G401 (cell line): Measurements from ENCODE around the gene FLACC1. TPM values are rescaled to one million over a fixed set of nuclear protein-coding genes. Genes with fewer than 3 reads are reported as not detected.
"Not testable (repeated sequence)": the region's sequence is repeated elsewhere in the genome, so short reads cannot be mapped to it uniquely, and the experiment has no call there.

Source experiments
- DNase-seq: peaks from one replicate; pipeline ENCODE4 v3.0.0-alpha.2; 2015; ENCODE audit warnings: low spot score
- in situ Hi-C: cut with HindIII; loops from 2 replicates; pipeline ENCODE4 v1.10.0; 2016; ENCODE audit warnings: low sequenced_read_pairs, mixed read lengths
- total RNA-seq: library from RNA; depleted of rRNA; stranded (reverse); fragments of >200 nt; shearing (Covaris generic); gene quantifications from 2 replicates; pipeline ENCODE4 v1.2.3, GENCODE V29; 2014; rRNA removed

The FLACC1 gene, protein sequence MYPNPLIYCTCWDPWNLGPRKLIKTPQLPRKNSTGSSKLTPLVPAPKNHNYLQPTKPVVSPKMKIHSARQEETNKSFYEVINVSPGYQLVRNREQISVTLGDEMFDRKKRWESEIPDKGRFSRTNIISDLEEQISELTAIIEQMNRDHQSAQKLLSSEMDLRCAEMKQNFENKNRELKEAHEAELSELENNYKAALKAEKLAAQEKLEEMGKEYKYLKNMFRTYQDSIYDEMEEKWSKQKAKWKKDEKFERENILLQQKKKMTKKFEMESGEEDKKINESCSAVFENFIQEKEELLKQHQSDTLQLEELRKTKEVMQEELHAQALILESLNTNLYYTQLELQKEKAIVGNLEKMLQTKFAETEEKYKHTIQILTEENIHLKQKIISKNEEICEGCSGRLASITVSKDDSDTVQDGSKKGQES
- 0.24 and 1.5 TPM in 2 replicates for total RNA-seq

DNA sequence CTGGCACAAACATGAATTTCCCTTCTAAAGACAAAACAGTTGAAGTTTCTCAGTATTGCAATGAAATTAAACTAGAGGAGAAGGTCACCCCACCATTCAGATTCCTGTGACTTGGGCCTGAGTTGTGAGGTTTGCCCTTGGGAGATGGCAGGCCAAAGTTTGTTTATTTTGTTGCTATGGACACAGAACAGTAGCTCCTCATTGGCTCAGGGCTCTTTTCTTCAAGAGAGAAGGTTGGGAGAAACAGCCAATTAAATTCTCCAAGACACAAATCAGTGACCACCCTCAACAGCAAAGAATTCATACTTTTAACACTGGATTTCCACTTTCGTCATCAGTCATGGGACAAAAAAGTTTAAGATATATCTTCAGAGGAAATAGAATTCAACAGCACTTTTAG lies at the start of gene FLACC1:
TSS of gene FLACC1 (minus strand) at position 125 of the 400 bp plus-strand sequence. CDS start 5,941 bp downstream, outside the sequence.
- peak; percentile 8 for DNase-seq
- in situ Hi-C loops = no loop called here

DNA sequence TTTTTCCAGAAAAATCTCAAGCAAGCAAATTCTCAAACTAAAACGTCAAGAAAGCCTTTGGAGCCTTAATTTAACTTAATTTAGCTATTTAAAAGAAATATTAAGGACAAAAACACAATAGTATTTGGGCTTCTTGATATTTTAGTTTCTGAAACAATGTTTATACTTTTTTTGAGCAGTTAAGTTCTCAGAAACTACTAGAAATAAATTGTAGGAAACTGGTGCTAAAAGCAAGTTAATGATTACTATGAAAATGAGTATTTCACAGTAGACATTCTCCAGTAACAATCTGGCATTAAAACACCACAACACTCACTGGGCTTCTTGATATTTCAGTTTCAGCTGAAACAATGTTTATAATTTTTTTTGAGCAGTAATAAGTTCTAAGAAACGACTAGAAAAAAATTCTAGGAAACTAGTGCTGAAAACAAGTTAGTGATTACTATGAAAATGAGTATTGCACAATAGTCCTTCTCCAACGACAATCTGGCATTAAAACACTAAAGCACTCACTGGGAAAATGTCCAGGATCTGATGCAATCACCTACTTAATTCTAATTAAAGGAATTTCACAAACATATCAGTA lies 49.0 kb upstream of the FLACC1 start:
- in situ Hi-C loops = no loop called here
- DNase-seq = peak; percentile 60

DNA sequence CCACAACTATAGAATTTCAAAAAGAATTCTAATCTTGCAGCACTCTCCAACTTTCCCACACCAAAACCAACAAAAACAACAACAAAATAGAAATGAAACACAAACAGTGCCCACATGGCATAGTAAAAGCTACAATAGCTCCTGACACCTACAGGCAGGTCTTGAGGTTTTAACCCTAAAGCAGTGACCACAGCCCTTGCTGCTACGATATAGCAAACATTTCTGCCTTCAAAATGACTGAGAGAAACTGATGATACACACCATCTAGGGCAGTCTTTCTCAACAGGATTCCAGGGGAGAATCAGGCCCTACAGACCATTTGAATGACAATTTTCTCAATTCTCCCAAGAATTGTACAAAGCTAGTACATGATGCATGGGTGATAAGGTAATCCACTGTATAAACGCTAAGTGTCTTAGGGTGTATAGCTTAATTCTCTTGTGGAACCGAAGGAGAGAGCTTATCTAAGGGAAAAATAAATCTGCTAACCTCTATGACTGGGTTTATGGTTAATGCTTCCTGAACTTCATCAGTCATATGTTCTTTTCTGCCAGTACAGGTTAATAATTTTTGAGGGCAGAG lies 47.6 kb upstream of the FLACC1 start:
- in situ Hi-C loops = no loop called here
- DNase-seq = no peak

DNA sequence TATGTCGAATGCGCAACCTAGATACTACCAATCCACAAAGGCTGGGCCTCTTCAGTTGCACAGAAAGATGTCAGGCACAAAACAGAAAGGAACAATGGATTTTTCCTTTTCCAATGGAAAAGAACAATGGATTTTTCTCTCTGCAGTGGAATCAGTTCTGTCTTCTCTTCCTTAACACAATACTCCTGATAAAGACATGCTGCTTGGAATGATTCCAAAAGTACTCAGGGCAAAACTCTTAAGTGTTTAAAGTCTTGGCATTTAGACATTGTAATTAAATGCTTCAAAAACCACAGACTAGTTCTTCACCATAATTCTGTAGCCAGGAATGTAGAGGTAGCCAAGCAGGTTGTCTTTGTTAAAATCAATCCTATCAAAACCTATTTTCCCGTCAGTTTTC lies 46.7 kb upstream of the FLACC1 start:
- no peak for DNase-seq
- in situ Hi-C loops = no loop called here

DNA sequence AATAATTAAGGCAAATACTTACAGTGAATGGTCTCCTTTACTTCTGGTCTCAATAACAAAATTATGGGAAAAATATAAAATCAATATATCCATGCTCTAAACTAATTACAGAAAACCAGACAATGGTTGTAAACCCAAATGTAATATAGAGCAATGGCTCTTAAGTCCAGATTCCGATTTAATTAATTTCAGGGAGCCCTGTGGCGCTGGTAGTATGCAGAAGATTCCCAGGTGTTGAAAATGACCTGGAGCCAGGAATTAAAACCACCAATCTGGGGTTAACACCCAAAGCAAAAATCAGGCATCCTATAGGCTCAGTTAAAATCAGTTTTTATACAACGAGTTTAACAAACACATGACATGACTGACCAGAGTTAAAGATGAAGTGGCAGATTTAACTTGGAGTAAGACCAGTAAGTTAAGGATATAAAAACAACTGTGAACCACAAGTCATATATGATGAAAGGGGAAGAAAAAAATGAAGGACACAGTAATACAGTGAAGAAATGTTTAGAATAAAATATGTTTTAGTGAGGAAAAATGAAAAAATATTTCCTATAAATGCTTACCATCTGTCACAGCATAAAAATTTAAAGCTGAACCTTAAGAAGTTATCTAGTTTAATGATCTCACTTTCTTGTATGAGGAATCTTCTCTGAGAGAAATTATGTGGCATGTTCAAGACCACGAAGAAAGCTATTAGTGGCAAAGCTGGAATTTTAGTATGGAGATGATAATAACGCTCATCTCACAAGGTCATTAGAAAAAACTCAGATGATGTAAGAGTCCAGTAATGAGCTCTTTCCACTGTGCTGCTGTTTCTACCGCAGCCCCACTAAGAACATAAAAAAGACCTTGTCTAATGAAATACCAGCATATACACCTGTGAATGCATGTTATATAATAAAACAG lies 45.8 kb upstream of the FLACC1 start:
- DNase-seq = no peak
- in situ Hi-C loops = no loop called here

DNA sequence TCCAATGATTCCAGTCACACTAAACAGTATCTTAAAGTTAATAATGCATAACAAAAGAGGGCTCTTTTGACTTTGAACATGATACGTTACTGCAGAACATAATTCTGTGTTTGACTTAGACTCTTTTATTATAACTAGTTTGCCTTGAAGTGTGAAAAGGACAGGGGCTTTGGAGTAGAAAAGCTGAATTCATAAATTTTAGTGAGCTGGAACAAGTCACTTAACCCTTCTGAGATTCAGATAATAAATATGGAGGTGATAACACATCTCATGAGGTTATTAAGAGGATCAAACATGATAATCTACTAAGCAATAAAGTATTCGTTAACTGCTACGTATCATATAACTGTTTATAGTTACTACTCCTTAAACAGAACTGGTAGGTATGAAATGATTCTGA lies 44.7 kb upstream of the FLACC1 start:
- no peak for DNase-seq
- in situ Hi-C loops = no loop called here

DNA sequence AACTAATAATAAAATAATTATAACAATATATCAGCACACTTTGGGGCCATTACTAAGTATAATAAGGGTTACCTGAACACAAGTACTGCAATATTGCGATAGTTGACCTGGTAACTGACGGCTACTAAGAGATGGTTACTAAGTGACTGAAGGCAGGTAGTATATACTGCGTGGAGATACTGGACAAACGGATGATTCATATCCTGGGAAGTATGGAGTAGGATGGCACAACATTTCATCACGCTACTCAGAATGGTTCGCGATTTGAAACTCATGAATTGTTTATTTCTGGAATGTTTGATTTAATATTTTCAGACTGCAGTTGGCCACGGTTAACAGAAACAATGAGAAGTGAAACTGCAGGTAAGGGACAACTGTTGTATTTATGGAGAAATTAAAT lies 39.5 kb upstream of the FLACC1 start:
- in situ Hi-C loops = no loop called here
- no peak for DNase-seq

DNA sequence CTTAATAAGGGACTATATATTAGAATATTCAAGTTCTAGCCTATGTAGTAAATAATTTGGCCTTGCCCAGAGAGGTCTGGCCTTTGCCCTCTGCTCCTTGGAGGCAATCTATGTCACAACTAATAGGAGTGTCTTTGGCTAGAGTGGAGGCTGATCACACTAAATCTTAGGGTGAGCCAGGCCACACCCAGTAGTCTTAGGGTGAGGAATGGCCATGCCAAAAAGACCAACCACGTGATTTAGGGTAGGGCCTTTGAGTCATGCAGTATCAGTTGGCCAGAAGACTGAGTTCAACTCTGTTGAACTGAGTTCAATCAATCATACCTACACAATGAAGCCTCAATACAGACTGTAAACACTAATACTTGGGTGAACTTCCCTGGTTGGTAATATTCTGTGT lies 26.0 kb upstream of the FLACC1 start:
- DNase-seq = no peak
- in situ Hi-C loops = no loop called here

DNA sequence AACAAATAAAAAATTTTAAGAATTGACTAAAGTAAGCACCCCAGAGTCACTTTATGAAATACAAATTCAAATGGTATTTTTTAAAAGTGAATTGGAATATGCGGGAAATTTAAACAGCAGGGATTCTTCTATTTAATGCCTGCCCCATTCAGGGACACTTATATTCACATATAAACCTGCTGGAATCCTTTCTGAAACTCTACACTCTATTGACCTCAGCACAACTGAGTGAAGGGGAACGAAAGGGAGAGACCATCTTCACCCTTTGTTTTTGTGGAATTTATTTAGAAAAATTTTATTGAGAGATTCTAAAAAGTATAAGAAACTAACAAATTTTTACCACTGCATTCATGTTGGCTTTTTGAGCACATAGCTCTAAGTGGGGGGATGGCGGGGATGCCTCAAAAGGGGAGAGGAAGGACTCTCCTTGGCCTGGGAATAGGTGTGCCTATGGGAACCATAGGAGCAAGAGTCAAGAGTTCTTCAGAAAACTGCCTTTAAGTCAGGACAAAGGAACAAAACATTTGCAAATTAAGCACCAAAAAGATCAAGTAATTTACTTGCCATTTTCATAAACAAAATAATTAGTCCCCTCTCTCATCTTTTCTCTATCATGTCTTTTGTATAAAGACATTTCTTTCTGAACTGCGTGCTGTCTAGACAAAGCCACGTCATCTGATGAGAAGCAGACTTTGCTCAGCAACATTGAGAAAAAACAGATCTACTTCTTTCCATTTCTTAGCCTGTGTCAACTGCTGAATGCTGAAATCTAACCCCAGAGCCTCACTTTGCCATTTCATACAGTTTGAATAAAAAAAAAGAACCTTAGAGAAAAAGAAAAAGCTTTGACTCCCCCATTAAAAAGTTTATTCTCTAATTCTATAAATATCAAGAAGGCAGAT lies 21.6 kb upstream of the FLACC1 start:
- in situ Hi-C loops = no loop called here
- no peak for DNase-seq

DNA sequence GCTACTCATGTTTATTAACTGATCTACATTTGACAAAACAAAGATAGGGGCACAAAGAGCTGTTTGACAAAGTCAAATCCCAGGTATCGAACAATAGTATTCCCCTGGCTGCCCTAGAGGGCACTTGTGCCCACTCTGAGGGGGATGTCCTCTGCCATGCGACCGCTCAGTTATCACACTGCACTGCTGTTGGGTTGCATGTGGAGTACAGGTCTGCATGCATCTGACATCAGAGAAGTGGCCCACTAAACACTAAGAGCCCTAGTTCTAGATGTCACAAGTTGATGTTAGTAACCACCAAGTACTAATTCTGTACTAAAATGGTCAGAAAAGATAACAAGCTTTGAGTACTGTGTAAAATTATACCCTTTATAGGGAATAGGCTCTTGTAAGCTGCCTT lies 20.1 kb upstream of the FLACC1 start:
- in situ Hi-C loops = no loop called here
- no peak for DNase-seq

DNA sequence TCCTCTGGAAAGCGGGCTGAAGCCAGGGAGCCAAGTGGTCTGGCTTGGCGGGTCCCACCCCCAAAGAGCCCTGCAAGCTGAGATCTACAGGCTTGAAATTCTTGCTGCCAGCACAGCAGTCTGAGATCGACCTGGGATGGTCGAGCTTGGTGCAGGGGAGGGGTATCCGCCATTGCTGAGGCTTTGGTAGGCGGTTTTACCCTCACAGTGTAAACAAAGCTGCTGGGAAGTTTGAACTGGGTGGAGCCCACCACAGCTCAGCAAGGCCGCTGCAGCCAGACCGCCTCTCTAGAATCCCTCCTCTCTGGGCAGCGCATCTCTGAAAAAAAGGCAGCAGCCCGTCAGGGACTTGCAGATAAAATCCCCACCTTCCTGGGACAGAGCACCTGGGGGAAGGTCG lies 12.6 kb upstream of the FLACC1 start:
- in situ Hi-C loops = no loop called here
- no peak for DNase-seq

DNA sequence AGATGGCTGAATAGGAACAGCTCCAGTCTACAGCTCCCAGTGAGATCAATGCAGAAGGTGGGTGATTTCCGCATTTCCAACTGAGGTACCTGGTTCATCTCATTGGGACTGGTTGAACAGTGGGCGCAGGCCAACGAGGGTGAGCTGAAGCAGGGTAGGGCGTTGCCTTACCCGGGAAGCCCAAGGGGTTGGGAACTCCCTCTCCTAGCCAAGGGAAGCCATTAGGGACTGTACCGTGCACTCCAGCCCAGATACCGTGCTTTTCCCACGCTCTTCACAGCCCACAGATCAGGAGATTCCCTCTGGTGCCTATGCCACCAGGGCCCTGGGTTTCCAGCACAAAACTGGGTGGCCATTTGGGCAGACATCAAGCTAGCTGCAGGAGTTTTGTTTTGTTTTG lies 12.2 kb upstream of the FLACC1 start:
- in situ Hi-C loops, DNase-seq: not testable (repeated sequence)

DNA sequence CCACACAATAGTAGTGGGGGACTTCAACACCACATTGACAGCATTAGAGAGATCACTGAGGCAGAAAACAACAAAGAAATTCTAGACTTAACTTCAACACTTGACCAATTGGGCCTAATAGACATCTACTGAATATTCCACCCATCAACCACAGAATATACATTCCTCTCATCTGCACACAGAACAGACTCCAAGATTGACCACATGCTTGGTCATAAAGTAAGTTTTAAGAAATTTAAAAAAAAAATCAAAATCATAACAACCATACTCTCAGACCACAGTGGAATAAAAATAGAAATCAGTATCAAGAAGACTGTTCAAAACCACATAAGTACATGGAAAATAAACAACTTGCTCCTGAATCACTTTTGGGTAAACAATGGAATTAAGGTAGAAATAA lies 9.0 kb upstream of the FLACC1 start:
- in situ Hi-C loops = no loop called here

DNA sequence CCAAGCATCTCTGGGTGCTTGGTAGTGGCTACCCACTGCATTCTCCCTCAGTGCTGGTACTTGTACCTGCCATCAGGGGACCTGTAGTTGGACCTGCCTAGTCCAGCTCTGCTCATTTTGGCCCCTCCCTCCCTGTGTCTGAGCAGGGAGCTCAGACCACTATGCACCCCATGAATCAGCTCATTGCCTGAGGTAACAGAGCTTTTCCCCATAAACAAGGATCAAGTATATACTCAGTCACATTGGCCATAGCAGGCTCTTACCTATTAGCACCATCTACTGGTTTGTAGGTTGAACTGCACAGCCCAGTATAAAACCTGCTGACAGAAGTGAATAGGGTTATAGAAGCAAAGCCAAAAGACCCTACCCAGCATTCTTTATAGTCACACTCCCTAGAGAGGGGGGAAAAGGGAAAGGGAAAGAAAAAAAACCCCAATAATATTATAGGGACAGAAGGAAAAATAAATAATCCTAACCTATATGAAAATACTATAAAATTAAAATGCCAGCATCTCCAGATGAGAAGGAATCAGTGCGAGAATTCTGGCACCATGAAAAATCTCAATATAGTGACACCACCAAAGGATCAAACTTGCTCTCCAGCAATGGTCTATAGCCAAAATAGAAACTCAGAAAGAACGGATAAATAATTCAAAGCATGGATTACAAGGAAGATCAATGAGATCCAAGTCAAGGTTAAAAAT lies 6.9 kb upstream of the FLACC1 start:
- peak; percentile 10 for DNase-seq
- in situ Hi-C loops = no loop called here

More for the DNA sequence above, 9.0 kb upstream of the FLACC1 start:
- no peak for DNase-seq

DNA sequence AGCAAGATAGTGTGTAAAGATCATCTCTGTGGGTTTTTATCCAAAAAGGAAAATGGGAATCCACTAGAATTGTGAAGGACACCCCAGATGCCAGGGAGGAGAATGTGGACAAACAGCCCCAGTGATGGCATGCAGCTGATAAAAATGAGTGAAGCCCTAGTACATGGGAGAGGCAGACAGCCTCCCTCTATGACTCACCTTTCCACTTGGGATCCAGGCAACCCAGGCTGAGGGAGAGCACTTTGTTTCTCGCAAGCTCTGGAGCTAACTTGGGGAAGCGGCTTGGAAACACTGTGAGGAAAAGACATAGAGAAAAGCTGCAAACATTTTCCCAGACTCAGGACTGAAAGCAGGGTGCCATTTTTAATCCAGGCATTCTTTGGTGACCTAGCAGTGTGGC lies 5.3 kb upstream of the FLACC1 start:
- in situ Hi-C loops = no loop called here
- DNase-seq = no peak

DNA sequence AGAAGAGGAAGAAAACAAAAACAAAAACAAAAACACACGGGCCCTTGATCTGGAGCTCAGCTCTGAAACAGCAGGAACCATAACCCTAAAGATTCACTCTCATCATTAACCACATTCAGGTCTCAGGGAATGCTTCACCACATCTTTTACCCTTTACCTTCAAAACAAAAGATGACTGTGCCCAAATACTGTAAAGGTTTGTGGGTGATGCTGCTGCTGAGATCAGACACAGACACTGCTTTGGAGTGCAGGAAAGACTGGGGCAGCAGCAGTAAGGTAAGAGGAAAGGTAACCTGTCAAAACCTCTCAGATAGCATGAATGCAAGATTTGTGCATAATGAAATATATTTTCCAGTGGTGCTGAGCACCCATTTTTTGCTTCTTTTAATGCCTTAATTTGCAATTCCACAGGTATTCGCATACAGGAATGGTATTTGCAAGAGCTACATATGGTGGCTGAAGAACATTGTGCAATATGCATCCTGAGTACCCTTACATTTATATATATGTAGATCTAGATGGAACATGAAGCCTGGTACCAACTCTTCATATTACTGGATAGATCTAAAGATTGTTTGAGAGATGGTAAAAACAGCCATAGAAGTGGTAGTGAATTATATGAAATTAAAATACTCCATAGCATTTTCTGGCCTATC lies 4.1 kb upstream of the FLACC1 start:
- in situ Hi-C loops = no loop called here
- DNase-seq = no peak

DNA sequence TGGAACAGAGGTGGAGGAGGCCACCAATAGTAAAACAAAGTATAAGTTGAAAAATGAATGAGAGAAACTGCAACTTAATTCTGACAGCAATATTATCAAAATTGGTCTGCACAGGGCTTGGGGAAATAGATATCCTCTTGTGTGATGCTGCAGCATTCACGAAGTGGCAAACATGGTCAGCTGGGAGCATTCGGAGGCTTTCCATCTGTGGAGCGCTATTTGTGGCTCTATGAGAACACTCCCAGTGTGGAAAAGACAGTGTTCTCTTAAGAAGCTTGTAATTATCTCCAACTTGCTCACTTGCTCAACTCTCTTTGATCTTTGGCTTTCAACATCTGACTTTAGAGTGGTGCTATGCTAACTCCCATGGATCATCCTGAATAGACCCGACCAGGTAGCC lies 3.1 kb upstream of the FLACC1 start:
- in situ Hi-C loops = no loop called here
- DNase-seq = no peak

DNA sequence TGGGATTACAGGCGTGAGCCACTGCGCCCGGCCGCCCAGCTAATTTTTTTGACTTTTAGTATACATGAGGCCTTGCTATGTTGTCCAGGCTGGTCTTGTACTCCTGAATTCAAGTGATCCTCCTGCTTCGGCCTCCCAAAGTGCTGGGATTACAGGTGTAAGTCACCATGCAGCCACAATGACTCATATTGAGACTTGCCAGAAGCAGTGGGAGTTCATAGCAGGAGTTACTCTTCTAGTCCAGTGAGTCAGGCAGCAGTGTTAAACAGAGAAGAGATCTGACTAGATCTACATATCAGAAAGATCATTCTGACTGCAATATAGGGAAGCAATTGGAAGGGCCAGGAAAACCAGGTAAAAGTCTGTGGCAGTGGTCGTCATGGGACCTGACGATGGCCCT lies 1.5 kb upstream of the FLACC1 start:
- in situ Hi-C loops = no loop called here
- no peak for DNase-seq
